ENCODE measurements around the gene CDH23.

DNA sequence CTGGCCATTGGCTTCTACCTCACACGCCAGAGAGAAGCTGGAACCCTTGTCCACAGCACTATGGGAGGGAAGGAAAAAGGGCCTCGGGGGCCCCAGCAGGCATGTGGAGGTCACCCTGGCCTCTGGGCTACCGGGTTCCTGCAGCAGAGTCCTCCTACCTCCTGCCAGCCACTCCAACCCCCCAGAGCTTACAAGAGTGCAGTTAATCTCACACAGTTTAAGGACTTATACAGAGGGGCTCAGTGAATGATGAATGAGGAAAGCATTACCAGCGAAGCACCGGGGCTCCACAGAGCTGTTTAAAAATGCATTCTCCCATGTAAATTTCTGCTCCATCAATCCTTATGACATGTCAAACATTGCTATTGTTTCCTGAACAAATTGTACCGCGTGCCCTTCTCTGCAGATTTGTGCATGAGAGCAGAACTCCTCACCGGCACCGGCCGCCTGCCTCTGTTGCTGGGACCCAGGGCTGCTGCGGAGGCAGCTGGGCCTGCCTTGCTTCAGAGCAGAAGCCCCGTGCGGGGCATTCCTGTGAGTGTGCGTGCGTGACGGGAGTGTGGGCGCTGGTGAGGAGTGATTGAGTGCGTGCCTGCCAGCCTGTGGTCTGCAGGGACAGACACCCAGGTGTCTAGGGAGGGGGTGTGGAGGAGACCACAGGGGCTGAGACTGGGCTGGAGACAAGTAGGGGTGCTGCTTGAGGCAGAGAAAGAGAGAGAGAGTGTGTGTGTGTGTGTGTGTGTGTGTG is 270.1 kb downstream of the CDH23 start:
- no peak for TF ChIP-seq POLR2AphosphoS5 (IDR thresholded peaks at IDR 0.05; ENCODE audit: low read depth, low read length)
- TF ChIP-seq FOXP2 (optimal IDR thresholded peaks at IDR 0.05; ENCODE audit: borderline replicate concordance, extremely low read depth, extremely low read length, insufficient read depth), result no peak
- TF ChIP-seq REST (IDR thresholded peaks at IDR 0.05; ENCODE audit: insufficient read depth in 1 of 2, low read depth in 2 of 2, low read length in 2 of 2), result no peak
- no peak for TF ChIP-seq SIN3A (IDR thresholded peaks at IDR 0.05; ENCODE audit: borderline replicate concordance, insufficient read depth, low read length)
